Measurements from ENCODE around the gene HEMK1. TPM values are rescaled to one million over a fixed set of nuclear protein-coding genes. Genes with fewer than 3 reads are reported as not detected.

Gene HEMK1
- total RNA-seq, 1 experiment from 2014 or later, result 12.6 TPM

DNA sequence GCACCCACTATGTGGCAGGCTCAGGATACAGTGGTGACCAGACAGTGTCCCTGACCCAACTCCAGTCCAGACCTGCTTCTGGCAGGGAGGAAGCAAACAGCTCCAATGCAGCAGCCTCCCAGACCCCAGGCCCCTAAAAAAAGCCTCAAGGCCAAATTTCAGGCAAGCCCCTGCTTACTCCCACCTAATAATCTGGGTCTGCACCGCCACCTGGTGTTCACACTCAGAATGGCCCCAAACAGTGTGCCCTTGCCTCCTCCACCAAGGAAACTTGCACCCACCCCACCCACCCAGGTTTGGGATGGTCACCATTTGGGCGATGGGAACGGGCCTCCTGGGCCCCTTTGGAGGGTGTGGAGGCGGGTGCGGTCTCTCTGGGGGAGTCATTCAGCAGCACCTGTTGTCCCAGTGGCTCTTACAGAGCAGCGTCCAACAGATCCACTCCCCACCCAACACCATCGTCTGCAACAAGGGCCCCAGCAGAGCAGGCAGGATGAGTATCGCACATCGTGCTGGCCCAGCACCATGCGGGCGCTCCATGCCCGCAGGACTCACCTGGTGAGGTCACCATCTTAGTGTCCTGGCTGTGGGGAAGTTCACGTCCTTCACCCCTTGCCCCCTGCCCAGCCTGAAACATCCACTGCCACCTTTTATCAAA is 19.1 kb upstream of the HEMK1 start:
- Mint-ChIP-seq H3K9me3 (ENCODE audit: unreplicated experiment) (no peaks in the 10 kb centered on the region), H3K27ac (ENCODE audit: unreplicated experiment) (no peak overlapping the region), H3K4me3 (ENCODE audit: unreplicated experiment) (no peak overlapping the region), H3K36me3 (ENCODE audit: insufficient read depth, unreplicated experiment) (no peaks in the 10 kb centered on the region), H3K4me1 (ENCODE audit: low read depth, unreplicated experiment) (no peaks in the 10 kb centered on the region), H3K27me3 (ENCODE audit: insufficient read depth, unreplicated experiment) (no peaks in the 10 kb centered on the region)
- Histone ChIP-seq H3K4me3 (ENCODE audit: low read depth, low read length) (no peak overlapping the region), H3K36me3 (ENCODE audit: control insufficient read depth, insufficient read depth, low read length) (no peaks in the 10 kb centered on the region), H3K9me3 (no peaks in the 10 kb centered on the region), H3K4me1 (no peaks in the 10 kb centered on the region), H3K27me3 (replicated peaks; ENCODE audit: control insufficient read depth, insufficient read depth, low read length) (no peaks in the 10 kb centered on the region)
- TF ChIP-seq, protein P1, sequence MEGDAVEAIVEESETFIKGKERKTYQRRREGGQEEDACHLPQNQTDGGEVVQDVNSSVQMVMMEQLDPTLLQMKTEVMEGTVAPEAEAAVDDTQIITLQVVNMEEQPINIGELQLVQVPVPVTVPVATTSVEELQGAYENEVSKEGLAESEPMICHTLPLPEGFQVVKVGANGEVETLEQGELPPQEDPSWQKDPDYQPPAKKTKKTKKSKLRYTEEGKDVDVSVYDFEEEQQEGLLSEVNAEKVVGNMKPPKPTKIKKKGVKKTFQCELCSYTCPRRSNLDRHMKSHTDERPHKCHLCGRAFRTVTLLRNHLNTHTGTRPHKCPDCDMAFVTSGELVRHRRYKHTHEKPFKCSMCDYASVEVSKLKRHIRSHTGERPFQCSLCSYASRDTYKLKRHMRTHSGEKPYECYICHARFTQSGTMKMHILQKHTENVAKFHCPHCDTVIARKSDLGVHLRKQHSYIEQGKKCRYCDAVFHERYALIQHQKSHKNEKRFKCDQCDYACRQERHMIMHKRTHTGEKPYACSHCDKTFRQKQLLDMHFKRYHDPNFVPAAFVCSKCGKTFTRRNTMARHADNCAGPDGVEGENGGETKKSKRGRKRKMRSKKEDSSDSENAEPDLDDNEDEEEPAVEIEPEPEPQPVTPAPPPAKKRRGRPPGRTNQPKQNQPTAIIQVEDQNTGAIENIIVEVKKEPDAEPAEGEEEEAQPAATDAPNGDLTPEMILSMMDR (IDR thresholded peaks at IDR 0.05; ENCODE audit: insufficient read depth in 1 of 2, low read depth in 1 of 2, low read length in 1 of 2, severe bottlenecking in 1 of 2, unreplicated experiment in 1 of 2), result peak; percentile 72 to 74
- CTCF ChIA-PET, result interaction anchor here (0.7 to 2.3 kb wide), 2 partner anchors 63 to 66 kb away, joined by 3 to 7 read pairs; no protein-coding TSS in a partner anchor
- intact Hi-C loops (cut with micrococcal nuclease; ENCODE audit: unreplicated experiment), result loop anchor here (1.0 to 2.0 kb wide), 2 partner anchors 31 to 203 kb away; no protein-coding TSS in a partner anchor
- peak; percentile 52 to 68 for DNase-seq
- no TSS peak for BruUV-seq (replicated peaks)
- POLR2A ChIA-PET, result interaction anchor here (0.7 kb wide), 1 partner anchor 67 kb away, joined by 3 read pairs; the partner anchor contains the start of gene MAPKAPK3

DNA sequence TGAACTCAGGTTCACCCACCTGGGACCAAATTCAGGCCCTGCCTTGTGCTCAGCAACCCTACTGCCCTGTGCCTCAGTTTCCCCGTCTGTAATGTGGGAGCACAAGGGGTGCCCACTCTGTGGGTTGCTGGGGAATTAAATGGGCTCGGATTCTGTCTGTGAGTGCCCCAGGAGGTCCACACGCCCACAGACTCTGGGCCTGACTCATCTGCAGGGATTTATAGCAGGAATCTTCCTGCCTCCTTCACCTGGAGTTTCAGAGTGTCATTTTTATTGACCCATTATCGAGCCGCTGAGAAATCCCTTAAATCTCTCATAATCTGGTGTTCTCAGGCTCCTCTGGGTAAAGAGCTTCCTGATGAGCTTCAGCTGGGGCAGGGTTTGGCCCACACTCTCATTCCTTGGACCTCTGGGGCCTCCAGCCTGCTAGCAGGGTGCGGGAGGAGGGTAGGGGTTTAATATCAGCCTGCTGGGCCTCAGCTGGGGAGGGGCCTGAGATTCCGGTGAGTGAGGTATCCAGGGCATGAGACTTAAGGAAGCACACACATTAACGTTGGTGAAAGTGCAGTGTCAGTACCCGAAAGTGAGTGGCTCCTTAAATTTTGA is 18.2 kb upstream of the HEMK1 start:
- ChIA-PET CTCF (interaction anchor here (0.5 to 2.3 kb wide), 4 partner anchors 17 to 103 kb away, joined by 3 to 7 read pairs (median 4); no protein-coding TSS in a partner anchor), POLR2A (no interaction called here)
- DNase-seq, result no peak
- H3K9me3 ChIP-seq, result no peaks in the 10 kb centered on the region
- H3K4me3 ChIP-seq (ENCODE audit: low read depth, low read length), result no peak overlapping the region
- Mint-ChIP-seq H3K4me3 (ENCODE audit: unreplicated experiment) (no peak overlapping the region), H3K4me1 (ENCODE audit: low read depth, unreplicated experiment) (no peaks in the 10 kb centered on the region), H3K9me3 (ENCODE audit: unreplicated experiment) (no peaks in the 10 kb centered on the region), H3K27ac (ENCODE audit: unreplicated experiment) (no peak overlapping the region), H3K36me3 (ENCODE audit: insufficient read depth, unreplicated experiment) (no peaks in the 10 kb centered on the region), H3K27me3 (ENCODE audit: insufficient read depth, unreplicated experiment) (no peaks in the 10 kb centered on the region)
- intact Hi-C loops (cut with micrococcal nuclease; ENCODE audit: unreplicated experiment), result loop anchor here (2.0 kb wide), 1 partner anchor 32 kb away; no protein-coding TSS in a partner anchor
- H3K36me3 ChIP-seq (ENCODE audit: control insufficient read depth, insufficient read depth, low read length), result no peaks in the 10 kb centered on the region
- no peaks in the 10 kb centered on the region for H3K4me1 ChIP-seq
- no TSS peak for BruUV-seq (replicated peaks)
- TF ChIP-seq, protein P1 (IDR thresholded peaks at IDR 0.05; ENCODE audit: insufficient read depth in 1 of 2, low read depth in 1 of 2, low read length in 1 of 2, severe bottlenecking in 1 of 2, unreplicated experiment in 1 of 2), result no peak
- no peaks in the 10 kb centered on the region for H3K27me3 ChIP-seq (replicated peaks; ENCODE audit: control insufficient read depth, insufficient read depth, low read length)

DNA sequence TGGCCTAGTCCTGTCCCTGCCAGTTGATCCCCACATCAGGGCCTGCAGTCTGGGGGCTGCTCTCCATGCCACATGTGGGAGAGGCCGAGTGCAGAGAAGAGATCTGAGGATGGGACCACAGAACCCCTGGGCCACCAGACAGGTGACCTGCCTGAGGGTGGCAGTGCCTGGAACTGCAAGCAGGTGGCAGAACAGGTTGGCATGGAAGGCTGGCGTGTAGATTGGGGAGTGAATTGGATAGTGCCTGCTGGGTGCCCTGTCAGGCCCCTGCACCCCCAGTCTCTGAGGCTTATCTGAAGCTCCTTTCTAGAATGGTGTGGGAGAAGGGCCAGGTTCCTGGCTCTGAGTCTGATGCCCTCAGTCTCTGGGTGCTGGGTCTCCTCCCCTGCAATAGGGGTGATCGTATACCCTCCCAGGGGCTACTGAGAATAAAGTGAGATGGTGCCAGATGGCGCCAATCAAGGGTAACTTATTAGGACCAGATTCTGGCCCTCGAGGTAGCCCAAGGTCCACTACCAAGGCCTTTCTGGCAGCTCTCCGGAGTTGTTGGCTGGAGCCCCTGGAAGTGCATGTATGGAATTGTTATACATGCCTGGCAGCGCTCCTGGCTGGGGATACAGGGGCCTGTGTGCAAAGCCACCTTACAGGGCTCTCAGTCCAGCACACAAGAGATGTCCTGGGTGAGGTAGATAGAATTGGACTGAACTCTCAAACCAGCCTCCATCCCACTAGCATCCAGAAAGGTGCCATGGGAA is 17.5 kb upstream of the HEMK1 start:
- BruUV-seq (replicated peaks), result no TSS peak
- TF ChIP-seq, protein P1 (IDR thresholded peaks at IDR 0.05; ENCODE audit: insufficient read depth in 1 of 2, low read depth in 1 of 2, low read length in 1 of 2, severe bottlenecking in 1 of 2, unreplicated experiment in 1 of 2), result no peak
- H3K27me3 Mint-ChIP-seq (ENCODE audit: insufficient read depth, unreplicated experiment), result no peaks in the 10 kb centered on the region
- POLR2A ChIA-PET, result no interaction called here
- CTCF ChIA-PET, result interaction anchor here (0.5 to 2.3 kb wide), 2 partner anchors 16 to 64 kb away, joined by 4 to 7 read pairs; no protein-coding TSS in a partner anchor
- H3K4me3 ChIP-seq (ENCODE audit: low read depth, low read length), result no peak overlapping the region
- no peak overlapping the region for H3K27ac Mint-ChIP-seq (ENCODE audit: unreplicated experiment)
- H3K4me1 ChIP-seq, result no peaks in the 10 kb centered on the region
- no peaks in the 10 kb centered on the region for H3K36me3 ChIP-seq (ENCODE audit: control insufficient read depth, insufficient read depth, low read length)
- no peaks in the 10 kb centered on the region for H3K9me3 ChIP-seq
- H3K36me3 Mint-ChIP-seq (ENCODE audit: insufficient read depth, unreplicated experiment), result no peaks in the 10 kb centered on the region
- no peak overlapping the region for H3K4me3 Mint-ChIP-seq (ENCODE audit: unreplicated experiment)
- H3K9me3 Mint-ChIP-seq (ENCODE audit: unreplicated experiment), result no peaks in the 10 kb centered on the region
- DNase-seq, result no peak
- no peaks in the 10 kb centered on the region for H3K4me1 Mint-ChIP-seq (ENCODE audit: low read depth, unreplicated experiment)
- H3K27me3 ChIP-seq (replicated peaks; ENCODE audit: control insufficient read depth, insufficient read depth, low read length), result no peaks in the 10 kb centered on the region
- intact Hi-C loops (cut with micrococcal nuclease; ENCODE audit: unreplicated experiment), result loop anchor here (2.0 kb wide), 1 partner anchor 33 kb away; no protein-coding TSS in a partner anchor
